ENCODE data around the gene SPEF2. TPM values are rescaled to one million over a fixed set of nuclear protein-coding genes. Genes with fewer than 3 reads are reported as not detected.

Gene SPEF2
- total RNA-seq, 1 experiment from 2014 or later: 4.0 TPM

DNA sequence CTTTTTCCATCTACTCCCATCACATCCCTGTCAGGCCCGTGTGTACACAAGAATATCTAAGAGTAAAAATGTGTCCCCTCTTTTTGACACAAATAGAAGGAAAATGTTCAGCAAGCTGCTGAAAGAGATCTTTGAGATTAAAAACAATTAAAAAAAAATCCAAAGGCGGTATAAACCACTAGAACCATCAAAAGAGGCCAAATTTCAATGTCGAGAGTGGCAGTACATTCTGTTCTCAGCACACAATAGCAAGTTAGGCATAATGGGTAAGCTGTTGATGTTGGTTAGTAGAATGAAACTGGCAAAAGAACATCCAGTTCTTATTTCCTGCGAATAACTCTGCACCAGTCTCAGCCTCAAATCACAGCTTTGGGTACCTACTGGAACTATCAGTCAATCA lies 143.9 kb downstream of the SPEF2 start:
- POLR2A ChIA-PET: no interaction called here
- Histone ChIP-seq H3K36me3 (ENCODE audit: control insufficient read depth, insufficient read depth, low read length) (no peaks in the 10 kb centered on the region), H3K9me3 (no peaks in the 10 kb centered on the region), H3K4me3 (ENCODE audit: low read depth, low read length) (no peak overlapping the region), H3K27me3 (replicated peaks; ENCODE audit: control insufficient read depth, insufficient read depth, low read length) (peaks cover 2% of the 10 kb centered on the region), H3K4me1 (no peaks in the 10 kb centered on the region)
- no TSS peak for BruUV-seq (replicated peaks)
- H3K27ac Mint-ChIP-seq (ENCODE audit: unreplicated experiment): no peak overlapping the region
- H3K4me3 Mint-ChIP-seq (ENCODE audit: unreplicated experiment): no peak overlapping the region
- CTCF ChIA-PET: interaction anchor here (0.6 kb wide), 1 partner anchor 1175 kb away, joined by 3 read pairs; no protein-coding TSS in a partner anchor
- H3K9me3 Mint-ChIP-seq (ENCODE audit: unreplicated experiment): no peaks in the 10 kb centered on the region
- intact Hi-C loops (cut with micrococcal nuclease; ENCODE audit: unreplicated experiment): no loop called here
- no peaks in the 10 kb centered on the region for H3K4me1 Mint-ChIP-seq (ENCODE audit: low read depth, unreplicated experiment)
- H3K27me3 Mint-ChIP-seq (ENCODE audit: insufficient read depth, unreplicated experiment): peaks cover 8% of the 10 kb centered on the region
- no peak for DNase-seq
- H3K36me3 Mint-ChIP-seq (ENCODE audit: insufficient read depth, unreplicated experiment): no peaks in the 10 kb centered on the region
- TF ChIP-seq, protein P1, sequence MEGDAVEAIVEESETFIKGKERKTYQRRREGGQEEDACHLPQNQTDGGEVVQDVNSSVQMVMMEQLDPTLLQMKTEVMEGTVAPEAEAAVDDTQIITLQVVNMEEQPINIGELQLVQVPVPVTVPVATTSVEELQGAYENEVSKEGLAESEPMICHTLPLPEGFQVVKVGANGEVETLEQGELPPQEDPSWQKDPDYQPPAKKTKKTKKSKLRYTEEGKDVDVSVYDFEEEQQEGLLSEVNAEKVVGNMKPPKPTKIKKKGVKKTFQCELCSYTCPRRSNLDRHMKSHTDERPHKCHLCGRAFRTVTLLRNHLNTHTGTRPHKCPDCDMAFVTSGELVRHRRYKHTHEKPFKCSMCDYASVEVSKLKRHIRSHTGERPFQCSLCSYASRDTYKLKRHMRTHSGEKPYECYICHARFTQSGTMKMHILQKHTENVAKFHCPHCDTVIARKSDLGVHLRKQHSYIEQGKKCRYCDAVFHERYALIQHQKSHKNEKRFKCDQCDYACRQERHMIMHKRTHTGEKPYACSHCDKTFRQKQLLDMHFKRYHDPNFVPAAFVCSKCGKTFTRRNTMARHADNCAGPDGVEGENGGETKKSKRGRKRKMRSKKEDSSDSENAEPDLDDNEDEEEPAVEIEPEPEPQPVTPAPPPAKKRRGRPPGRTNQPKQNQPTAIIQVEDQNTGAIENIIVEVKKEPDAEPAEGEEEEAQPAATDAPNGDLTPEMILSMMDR (IDR thresholded peaks at IDR 0.05; ENCODE audit: insufficient read depth in 1 of 2, low read depth in 1 of 2, low read length in 1 of 2, severe bottlenecking in 1 of 2, unreplicated experiment in 1 of 2): no peak

DNA sequence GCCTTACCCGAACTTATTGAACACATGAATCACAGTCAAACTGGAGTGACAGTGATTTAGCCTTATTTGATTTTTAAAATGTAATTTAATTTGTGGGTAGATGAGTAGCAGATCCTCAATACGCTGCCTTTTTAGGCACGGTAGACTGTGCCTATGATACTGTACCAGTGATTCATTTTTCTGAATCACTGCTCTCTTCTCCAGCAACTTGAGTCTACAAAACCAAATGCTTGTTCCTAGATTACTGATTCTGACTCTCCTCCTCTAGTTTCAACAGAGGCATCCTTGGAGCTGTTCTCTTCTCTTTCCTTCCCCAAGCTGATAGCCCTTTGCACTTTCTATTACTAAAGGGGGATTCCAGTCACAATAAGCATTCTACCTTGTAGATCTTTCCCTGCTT lies 144.7 kb downstream of the SPEF2 start:
- no peaks in the 10 kb centered on the region for H3K4me1 Mint-ChIP-seq (ENCODE audit: low read depth, unreplicated experiment)
- peaks cover 11% of the 10 kb centered on the region for H3K27me3 Mint-ChIP-seq (ENCODE audit: insufficient read depth, unreplicated experiment)
- intact Hi-C loops (cut with micrococcal nuclease; ENCODE audit: unreplicated experiment): no loop called here
- H3K9me3 Mint-ChIP-seq (ENCODE audit: unreplicated experiment): no peaks in the 10 kb centered on the region
- Histone ChIP-seq H3K27me3 (replicated peaks; ENCODE audit: control insufficient read depth, insufficient read depth, low read length) (peaks cover 2% of the 10 kb centered on the region), H3K4me3 (ENCODE audit: low read depth, low read length) (no peak overlapping the region), H3K36me3 (ENCODE audit: control insufficient read depth, insufficient read depth, low read length) (no peaks in the 10 kb centered on the region), H3K4me1 (no peaks in the 10 kb centered on the region), H3K9me3 (no peaks in the 10 kb centered on the region)
- H3K27ac Mint-ChIP-seq (ENCODE audit: unreplicated experiment): no peak overlapping the region
- DNase-seq: no peak
- H3K4me3 Mint-ChIP-seq (ENCODE audit: unreplicated experiment): no peak overlapping the region
- TF ChIP-seq, protein P1 (IDR thresholded peaks at IDR 0.05; ENCODE audit: insufficient read depth in 1 of 2, low read depth in 1 of 2, low read length in 1 of 2, severe bottlenecking in 1 of 2, unreplicated experiment in 1 of 2): no peak
- no peaks in the 10 kb centered on the region for H3K36me3 Mint-ChIP-seq (ENCODE audit: insufficient read depth, unreplicated experiment)
- BruUV-seq (replicated peaks): no TSS peak
- POLR2A ChIA-PET: no interaction called here
- CTCF ChIA-PET: no interaction called here

DNA sequence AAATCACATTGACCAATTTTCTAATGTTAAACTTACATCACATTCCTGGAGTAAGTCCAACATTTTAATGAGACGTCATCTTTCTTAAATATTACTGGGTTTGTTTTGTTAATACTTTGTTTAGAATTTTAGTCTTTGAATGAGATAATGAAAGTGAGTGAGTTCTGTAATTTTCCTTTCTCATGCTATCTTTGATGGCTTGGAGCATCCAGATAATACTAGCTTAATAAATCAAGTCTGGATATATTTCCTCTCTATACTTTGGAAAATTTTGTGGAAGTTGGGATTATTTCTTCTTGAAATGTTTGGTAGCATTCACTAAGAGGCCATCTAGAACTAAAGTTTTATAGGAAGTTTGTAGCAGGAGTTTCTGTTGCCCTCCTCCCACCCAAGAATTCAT lies 148.3 kb downstream of the SPEF2 start:
- POLR2A ChIA-PET: no interaction called here
- no peak overlapping the region for H3K4me3 ChIP-seq (ENCODE audit: low read depth, low read length)

More for the DNA sequence above, 148.3 kb downstream of the SPEF2 start:
- Histone ChIP-seq H3K9me3 (no peaks in the 10 kb centered on the region), H3K27me3 (replicated peaks; ENCODE audit: control insufficient read depth, insufficient read depth, low read length) (peaks cover 2% of the 10 kb centered on the region), H3K4me1 (no peaks in the 10 kb centered on the region), H3K36me3 (ENCODE audit: control insufficient read depth, insufficient read depth, low read length) (no peaks in the 10 kb centered on the region)
- intact Hi-C loops (cut with micrococcal nuclease; ENCODE audit: unreplicated experiment): no loop called here
- no peak for DNase-seq
- no peak overlapping the region for H3K27ac Mint-ChIP-seq (ENCODE audit: unreplicated experiment)
- no peaks in the 10 kb centered on the region for H3K9me3 Mint-ChIP-seq (ENCODE audit: unreplicated experiment)
- H3K4me1 Mint-ChIP-seq (ENCODE audit: low read depth, unreplicated experiment): no peaks in the 10 kb centered on the region
- peaks cover 13% of the 10 kb centered on the region for H3K27me3 Mint-ChIP-seq (ENCODE audit: insufficient read depth, unreplicated experiment)
- BruUV-seq (replicated peaks): no TSS peak
- H3K36me3 Mint-ChIP-seq (ENCODE audit: insufficient read depth, unreplicated experiment): no peaks in the 10 kb centered on the region
- CTCF ChIA-PET: no interaction called here
- no peak overlapping the region for H3K4me3 Mint-ChIP-seq (ENCODE audit: unreplicated experiment)
- TF ChIP-seq, protein P1 (IDR thresholded peaks at IDR 0.05; ENCODE audit: insufficient read depth in 1 of 2, low read depth in 1 of 2, low read length in 1 of 2, severe bottlenecking in 1 of 2, unreplicated experiment in 1 of 2): no peak

Data from Caco-2 (cell line).